PC-9 (cell line): Measurements from ENCODE around the gene NPFFR1. TPM values are rescaled to one million over a fixed set of nuclear protein-coding genes. Genes with fewer than 3 reads are reported as not detected.

Experiments
- BruUV-seq: library from RNA; stranded (reverse); fragments of 400-500 nt; replicated peaks from 2 replicates; lab custom pipeline; 2021; lab: Mats Ljungman, UMichigan
- CTCF ChIA-PET: fragments of 300-600 bp; sonication (Branson Sonifier 250); formaldehyde crosslinking; loops from one replicate; lab custom pipeline; 2022; ENCODE audit warnings: antibody characterized with exemption; lab: Charles Lee
- POLR2A ChIA-PET: fragments of 300-600 bp; sonication (Branson Sonifier 250); formaldehyde crosslinking; loops from one replicate; lab custom pipeline; 2022; ENCODE audit warnings: antibody characterized with exemption; ENCODE audit not compliant: unreplicated experiment; lab: Charles Lee
- DNase-seq, 2 experiments: peaks; one replicate each; pipeline versions ENCODE4 v3.0.0 to v3.0.0-alpha.2; 2015 to 2022; ENCODE audit warnings: mixed read lengths in 1 of 2
- H2AFZ ChIP-seq: fragments of 200-600 bp; sonication (generic); 2 replicates; pipeline ENCODE4 v1.8.1; 2017; ENCODE audit warnings: antibody characterized with exemption
- H3F3A ChIP-seq: fragments of 200-600 bp; sonication (generic); 2 replicates; pipeline ENCODE4 v1.8.1; 2017; ENCODE audit warnings: antibody characterized with exemption, mild to moderate bottlenecking, low read depth; ENCODE audit not compliant: insufficient read depth
- H3K27ac ChIP-seq: fragments of 200-600 bp; sonication (generic); 2 replicates; pipeline ENCODE4 v1.6.1; 2016; ENCODE audit warnings: mixed run types
- H3K27me3 ChIP-seq: fragments of 200-600 bp; sonication (generic); 2 replicates; pipeline ENCODE4 v1.6.1; 2016; ENCODE audit warnings: low read depth, mixed run types; ENCODE audit not compliant: insufficient read depth
- H3K36me3 ChIP-seq: fragments of 200-600 bp; sonication (generic); 2 replicates; pipeline ENCODE4 v1.6.1; 2016; ENCODE audit warnings: low read depth, mixed run types
- H3K4me1 ChIP-seq: fragments of 200-600 bp; sonication (generic); replicated peaks from 2 replicates; pipeline ENCODE4 v1.6.1; 2016; ENCODE audit warnings: mixed run types; ENCODE audit not compliant: insufficient read depth
- H3K4me2 ChIP-seq: fragments of 200-600 bp; sonication (generic); 2 replicates; pipeline ENCODE4 v1.6.1; 2017; ENCODE audit warnings: mixed run types
- H3K4me3 ChIP-seq: fragments of 200-600 bp; sonication (generic); 2 replicates; pipeline ENCODE4 v1.6.1; 2016; ENCODE audit warnings: mixed run types
- H3K79me2 ChIP-seq: fragments of 200-600 bp; sonication (generic); 2 replicates; pipeline ENCODE4 v1.6.1; 2017; ENCODE audit warnings: low read depth, mixed run types
- H3K9me2 ChIP-seq: fragments of 200-600 bp; sonication (generic); 2 replicates; pipeline ENCODE4 v1.8.1; 2017; ENCODE audit warnings: mild to moderate bottlenecking; ENCODE audit not compliant: insufficient read depth
- H3K9me3 ChIP-seq: fragments of 200-600 bp; sonication (generic); 2 replicates; pipeline ENCODE4 v1.8.1; 2016; ENCODE audit warnings: low read depth; ENCODE audit not compliant: insufficient read depth
- H4K20me1 ChIP-seq: fragments of 200-600 bp; sonication (generic); 2 replicates; pipeline ENCODE4 v1.8.1; 2017; ENCODE audit not compliant: insufficient read depth
- EZH2 ChIP-seq: fragments of 200-600 bp; sonication (generic); IDR thresholded peaks from 2 replicates; pipeline ENCODE4 v1.8.0; 2017; ENCODE audit warnings: antibody characterized with exemption, low read depth
- intact Hi-C: fragments of 100-400 bp; cut with micrococcal nuclease; formaldehyde crosslinking; loops from one replicate; pipeline ENCODE4 v1.10.0; 2022; ENCODE audit not compliant: unreplicated experiment
- total RNA-seq: library from RNA; stranded (reverse); gene quantifications from 2 replicates; pipeline ENCODE4 v1.2.3, GENCODE V29; 2021
- TF ChIP-seq, protein P1 (sequence below): fragments of 200-600 bp; sonication (generic); conservative IDR thresholded peaks from 2 replicates; pipeline ENCODE4 v1.6.1; 2017; ENCODE audit warnings: mixed run types, antibody characterized with exemption, mild to moderate bottlenecking, moderate library complexity

NPFFR1 gene
- total RNA-seq, 1 experiment from 2014 or later, result 0.09 TPM

DNA sequence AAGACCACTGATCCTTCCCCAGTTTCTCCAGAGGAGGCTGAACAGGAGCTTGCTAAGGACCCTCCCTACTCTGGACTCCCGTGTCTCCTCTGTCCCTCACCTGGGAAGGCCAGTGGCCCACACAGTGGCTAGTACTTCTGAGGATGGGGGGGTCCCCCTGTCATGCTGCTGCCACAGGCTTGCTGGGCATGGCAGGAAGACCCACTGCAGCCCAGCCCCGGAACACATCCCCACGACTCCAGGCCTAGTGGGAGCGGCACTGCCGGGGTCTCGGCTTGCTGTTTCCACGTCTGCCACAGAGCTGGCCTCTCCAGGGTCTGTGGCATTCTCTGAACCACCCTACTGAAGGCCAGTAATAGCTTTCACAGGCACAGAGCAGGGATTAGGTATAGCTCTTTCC is 25.9 kb upstream of the NPFFR1 start:
- no peak overlapping the region for H2AFZ ChIP-seq
- H3K79me2 ChIP-seq, result no peaks in the 10 kb centered on the region
- H3K4me3 ChIP-seq, result no peak overlapping the region
- no peaks in the 10 kb centered on the region for H4K20me1 ChIP-seq
- H3K36me3 ChIP-seq, result no peaks in the 10 kb centered on the region
- intact Hi-C loops, result no loop called here
- TF ChIP-seq, protein P1, sequence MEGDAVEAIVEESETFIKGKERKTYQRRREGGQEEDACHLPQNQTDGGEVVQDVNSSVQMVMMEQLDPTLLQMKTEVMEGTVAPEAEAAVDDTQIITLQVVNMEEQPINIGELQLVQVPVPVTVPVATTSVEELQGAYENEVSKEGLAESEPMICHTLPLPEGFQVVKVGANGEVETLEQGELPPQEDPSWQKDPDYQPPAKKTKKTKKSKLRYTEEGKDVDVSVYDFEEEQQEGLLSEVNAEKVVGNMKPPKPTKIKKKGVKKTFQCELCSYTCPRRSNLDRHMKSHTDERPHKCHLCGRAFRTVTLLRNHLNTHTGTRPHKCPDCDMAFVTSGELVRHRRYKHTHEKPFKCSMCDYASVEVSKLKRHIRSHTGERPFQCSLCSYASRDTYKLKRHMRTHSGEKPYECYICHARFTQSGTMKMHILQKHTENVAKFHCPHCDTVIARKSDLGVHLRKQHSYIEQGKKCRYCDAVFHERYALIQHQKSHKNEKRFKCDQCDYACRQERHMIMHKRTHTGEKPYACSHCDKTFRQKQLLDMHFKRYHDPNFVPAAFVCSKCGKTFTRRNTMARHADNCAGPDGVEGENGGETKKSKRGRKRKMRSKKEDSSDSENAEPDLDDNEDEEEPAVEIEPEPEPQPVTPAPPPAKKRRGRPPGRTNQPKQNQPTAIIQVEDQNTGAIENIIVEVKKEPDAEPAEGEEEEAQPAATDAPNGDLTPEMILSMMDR, result no peak
- TF ChIP-seq EZH2, result no peak
- no peak overlapping the region for H3K4me2 ChIP-seq
- no peak overlapping the region for H3K27ac ChIP-seq
- no peaks in the 10 kb centered on the region for H3K9me3 ChIP-seq
- no peaks in the 10 kb centered on the region for H3K27me3 ChIP-seq
- no peaks in the 10 kb centered on the region for H3F3A ChIP-seq
- no peaks in the 10 kb centered on the region for H3K9me2 ChIP-seq
- BruUV-seq, result no TSS peak
- POLR2A ChIA-PET, result no interaction called here
- DNase-seq, result no peak
- CTCF ChIA-PET, result no interaction called here
- H3K4me1 ChIP-seq, result no peaks in the 10 kb centered on the region

GRCh38 chr10:70308121-70309060 is 24.6 kb upstream of the NPFFR1 start:
- TF ChIP-seq EZH2, result no peak
- TF ChIP-seq, protein P1, result no peak
- Histone ChIP-seq H3K36me3 (no peaks in the 10 kb centered on the region), H3K4me3 (no peak overlapping the region), H3K9me2 (no peaks in the 10 kb centered on the region), H4K20me1 (no peaks in the 10 kb centered on the region), H3K27me3 (no peaks in the 10 kb centered on the region), H3K79me2 (no peaks in the 10 kb centered on the region), H2AFZ (no peak overlapping the region), H3K9me3 (no peaks in the 10 kb centered on the region), H3F3A (peaks cover 3% of the 10 kb centered on the region; the same call in 1 of the 2 replicates), H3K4me1 (no peaks in the 10 kb centered on the region), H3K4me2 (no peak overlapping the region), H3K27ac (no peak overlapping the region)
- CTCF ChIA-PET, result no interaction called here
- POLR2A ChIA-PET, result no interaction called here
- intact Hi-C loops, result no loop called here
- no peak for DNase-seq
- no TSS peak for BruUV-seq

GRCh38 chr10:70306886-70307520 is 23.2 kb upstream of the NPFFR1 start:
- ChIA-PET POLR2A (no interaction called here), CTCF (no interaction called here)
- no TSS peak for BruUV-seq
- H3K4me2 ChIP-seq, result no peak overlapping the region
- intact Hi-C loops, result no loop called here
- H3K4me3 ChIP-seq, result no peak overlapping the region
- DNase-seq, result no peak
- no peak overlapping the region for H2AFZ ChIP-seq
- no peaks in the 10 kb centered on the region for H3K4me1 ChIP-seq
- no peaks in the 10 kb centered on the region for H3K79me2 ChIP-seq
- no peaks in the 10 kb centered on the region for H4K20me1 ChIP-seq
- H3K27ac ChIP-seq, result no peak overlapping the region
- no peaks in the 10 kb centered on the region for H3K36me3 ChIP-seq
- TF ChIP-seq, protein P1, result no peak
- TF ChIP-seq EZH2, result no peak
- no peaks in the 10 kb centered on the region for H3K9me2 ChIP-seq
- H3K27me3 ChIP-seq, result no peaks in the 10 kb centered on the region
- peaks cover 6% of the 10 kb centered on the region; the same call in 1 of the 2 replicates for H3F3A ChIP-seq
- no peaks in the 10 kb centered on the region for H3K9me3 ChIP-seq
